Eye (tissue), 1 donor: ENCODE data around the gene GPR68.
"Not testable (repeated sequence)": the region's sequence is repeated elsewhere in the genome, so short reads cannot be mapped to it uniquely, and the experiment has no call there.

Experiments used
- DNase-seq: peaks from one replicate; pipeline ENCODE4 v3.0.0-alpha.2; 2015

Gene GPR68

GRCh38 chr14:91252871-91253794 is 8.6 kb upstream of the GPR68 start:
- DNase-seq, result peak; percentile 70

DNA sequence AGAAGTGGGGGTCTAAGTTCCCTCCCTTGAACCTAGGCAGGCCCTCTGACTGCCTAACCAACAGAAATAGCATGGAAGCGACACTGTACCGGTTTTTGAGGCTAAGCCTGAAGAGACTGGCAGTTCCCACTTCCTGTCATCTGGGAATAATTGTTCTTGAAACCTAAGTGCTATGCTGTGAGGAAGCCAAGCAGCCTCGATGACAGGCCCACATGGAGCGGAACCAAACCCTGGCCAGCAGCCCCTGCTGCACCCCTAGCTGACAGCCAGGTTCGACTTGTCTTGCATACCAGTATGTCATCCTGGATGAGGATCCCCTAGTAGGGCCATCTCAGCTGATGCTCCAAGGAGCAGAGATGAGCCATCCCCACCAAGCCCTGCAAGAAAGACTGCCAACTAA is 6.4 kb upstream of the GPR68 start:
- peak; percentile 47 for DNase-seq

- DNase-seq, result peak; percentile 88
Observed at GRCh38 chr14:91249841-91250616, 5.5 kb upstream of the GPR68 start.

DNA sequence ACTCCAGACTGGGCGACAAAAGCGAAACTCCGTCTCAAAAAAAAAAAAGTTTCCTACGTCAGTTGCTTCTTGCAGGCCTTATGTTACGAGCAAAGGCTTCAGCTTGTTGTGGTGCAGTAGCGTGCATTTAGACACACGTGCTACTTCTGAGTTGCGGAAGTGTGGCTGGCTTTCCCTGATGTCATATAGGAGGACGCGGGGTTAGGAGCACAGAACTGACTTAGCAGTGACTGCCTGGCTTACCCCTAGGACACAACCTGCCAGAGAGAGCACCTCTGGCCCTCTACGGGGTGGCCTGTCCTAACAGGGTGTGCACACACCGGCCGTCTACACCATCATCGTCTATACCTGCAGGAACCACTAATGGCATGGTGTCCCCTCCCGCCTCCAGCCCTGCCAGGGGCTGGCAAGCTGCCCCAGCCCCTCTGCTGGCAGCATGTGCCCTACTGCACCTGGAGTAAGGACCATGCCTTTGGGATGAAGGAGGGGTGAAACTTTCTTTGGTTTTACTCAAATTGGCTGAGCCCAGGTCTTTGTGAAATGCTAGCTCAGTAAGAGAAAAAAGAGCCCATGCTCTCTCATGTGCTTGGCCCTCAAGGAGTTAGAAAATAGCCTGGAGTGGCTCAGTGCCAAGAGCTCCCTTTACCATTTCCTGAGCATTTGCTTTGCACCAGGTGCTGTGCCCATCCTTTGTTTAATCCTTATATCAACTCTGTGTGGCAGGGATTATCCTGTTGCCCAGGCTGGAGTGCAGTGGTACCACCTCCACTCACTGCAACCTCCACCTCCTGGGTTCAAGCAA is 1.7 kb upstream of the GPR68 start:
- DNase-seq, result no peak

- not testable (repeated sequence) for DNase-seq
Observed at GRCh38 chr14:91245616-91246015, 1.1 kb upstream of the GPR68 start.

- DNase-seq, result no peak
Observed at GRCh38 chr14:91245029-91245428, 525 bp upstream of the GPR68 start.

- DNase-seq, result no peak
Observed at GRCh38 chr14:91243074-91243471, 1.4 kb downstream of the GPR68 start.

GRCh38 chr14:91242635-91243034 is 1.9 kb downstream of the GPR68 start:
- DNase-seq, result no peak

- DNase-seq, result no peak
Observed at GRCh38 chr14:91241863-91242262, 2.6 kb downstream of the GPR68 start.

DNA sequence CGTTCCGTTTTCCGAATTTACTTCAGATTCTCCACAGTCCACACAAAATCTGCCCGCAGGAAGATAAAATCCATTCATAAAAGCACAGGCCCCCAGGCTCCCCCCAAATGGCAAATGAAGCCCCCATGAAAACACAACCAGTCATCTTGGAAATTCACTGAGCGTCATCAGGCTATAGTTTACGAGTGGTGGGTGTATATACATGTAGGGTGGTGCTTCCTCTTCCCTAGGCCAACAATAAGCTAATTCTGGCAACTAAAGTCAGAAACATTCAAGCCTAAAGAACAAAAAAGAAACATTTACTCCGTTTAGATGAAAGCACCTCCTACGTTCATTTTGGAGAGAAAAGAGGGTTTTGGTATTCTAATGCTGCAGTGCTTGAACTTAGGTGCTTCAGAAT is 5.8 kb downstream of the GPR68 start:
- DNase-seq, result no peak

DNA sequence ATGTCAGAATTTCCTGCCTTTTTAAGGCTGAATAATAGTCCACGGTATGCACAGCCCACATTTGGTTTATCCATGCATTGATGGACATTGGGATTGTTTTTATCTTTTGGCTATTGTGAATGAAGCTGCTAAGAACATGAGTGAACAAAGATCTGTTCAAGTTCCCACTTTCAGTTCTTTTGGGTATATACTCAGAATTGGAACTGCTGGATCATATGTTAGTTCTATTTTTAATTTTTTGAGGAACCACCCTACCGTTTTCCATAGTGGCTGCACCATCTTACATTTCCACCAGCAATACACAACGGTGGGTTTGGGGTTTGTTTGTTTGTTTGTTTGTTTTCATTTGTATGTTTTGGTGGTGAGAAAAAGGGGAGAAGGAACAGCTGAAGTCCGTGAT is 6.4 kb downstream of the GPR68 start:
- DNase-seq, result no peak

- DNase-seq, result no peak
Observed at GRCh38 chr14:91237219-91237618, 7.3 kb downstream of the GPR68 start.

DNA sequence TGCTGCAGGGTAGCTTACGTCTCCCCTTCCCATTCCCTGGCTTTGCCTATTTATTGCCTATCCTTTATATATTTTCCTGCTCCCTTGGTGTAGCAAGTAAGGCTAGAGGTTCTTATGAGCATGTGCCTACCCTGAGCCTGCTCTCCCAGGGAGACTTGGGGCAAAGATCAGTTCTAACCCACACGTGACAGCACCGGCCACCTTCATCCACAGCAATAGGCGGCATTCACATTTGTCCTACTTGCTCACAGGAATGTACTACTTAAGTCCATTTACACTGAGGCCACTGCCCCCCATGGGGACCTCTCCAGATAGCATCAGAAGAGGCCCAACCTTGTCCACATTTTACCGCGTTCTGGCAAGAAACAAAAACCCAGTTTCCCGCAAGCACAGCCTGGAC is 8.7 kb downstream of the GPR68 start:
- DNase-seq, result no peak

DNA sequence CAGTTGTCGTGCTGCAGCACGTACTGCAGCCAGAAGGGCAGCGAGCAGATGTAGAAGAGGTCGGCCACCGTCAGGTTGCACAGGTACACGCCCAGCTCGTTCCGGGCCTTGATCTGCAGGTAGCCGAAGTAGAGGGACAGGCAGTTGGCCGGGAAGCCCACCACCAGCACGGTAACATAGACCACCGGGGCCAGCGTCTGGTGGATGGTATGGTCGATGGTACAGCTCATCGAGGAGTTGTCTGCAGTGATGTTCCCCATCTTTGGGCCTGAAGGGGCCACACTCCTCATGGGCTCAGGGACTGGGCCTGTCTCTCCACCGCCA is 9.8 kb downstream of the GPR68 start:
- no peak for DNase-seq

DNA sequence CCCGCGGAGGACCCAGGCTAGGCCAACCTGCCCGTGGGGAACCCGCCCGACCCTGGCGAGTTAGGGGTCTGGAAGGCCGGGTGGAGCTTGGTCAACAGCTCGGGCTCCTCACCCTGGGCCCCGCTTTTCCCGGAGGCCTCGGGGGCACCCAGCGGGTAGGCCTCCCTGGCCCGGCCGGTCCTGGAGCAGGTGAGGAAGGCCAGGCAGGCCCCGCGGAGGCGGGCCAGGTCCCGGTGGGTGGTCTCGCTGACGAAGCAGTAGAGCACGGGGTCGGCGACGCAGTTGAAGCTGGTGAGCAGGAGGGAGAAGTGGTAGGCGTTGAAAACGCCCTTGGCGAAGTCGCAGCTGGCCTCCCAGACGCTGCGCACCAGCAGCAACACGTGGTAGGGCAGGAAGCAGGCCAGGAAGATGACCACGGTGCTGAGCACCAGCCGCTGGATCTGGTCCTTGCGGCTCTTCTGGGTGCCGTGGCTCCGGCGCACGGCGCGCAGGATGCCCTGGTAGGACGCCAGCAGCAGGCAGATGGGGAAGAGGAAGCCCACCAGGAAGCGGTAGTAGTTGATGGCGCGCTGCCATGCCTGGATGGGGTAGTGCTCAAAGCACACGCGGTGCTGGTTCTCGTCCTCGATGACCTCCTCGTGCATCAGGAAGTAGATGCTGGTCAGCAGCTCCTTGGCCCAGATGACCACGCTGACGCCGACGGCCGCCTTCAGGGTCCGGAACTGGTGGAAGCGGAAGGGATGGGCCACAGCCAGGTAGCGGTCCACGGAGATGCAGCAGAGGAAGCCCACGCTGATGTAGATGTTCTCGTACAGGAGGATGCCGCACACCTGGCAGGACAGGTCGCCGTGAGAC is 10.3 kb downstream of the GPR68 start:
- no peak for DNase-seq

GRCh38 chr14:91232603-91233002 is 11.9 kb downstream of the GPR68 start:
- no peak for DNase-seq

GRCh38 chr14:91232052-91232451 is 12.5 kb downstream of the GPR68 start:
- no peak for DNase-seq

- no peak for DNase-seq
Observed at GRCh38 chr14:91231446-91231845, 13.1 kb downstream of the GPR68 start.

GRCh38 chr14:91230397-91231035 is 14.0 kb downstream of the GPR68 start:
- no peak for DNase-seq

GRCh38 chr14:91229743-91230200 is 14.7 kb downstream of the GPR68 start:
- no peak for DNase-seq

DNA sequence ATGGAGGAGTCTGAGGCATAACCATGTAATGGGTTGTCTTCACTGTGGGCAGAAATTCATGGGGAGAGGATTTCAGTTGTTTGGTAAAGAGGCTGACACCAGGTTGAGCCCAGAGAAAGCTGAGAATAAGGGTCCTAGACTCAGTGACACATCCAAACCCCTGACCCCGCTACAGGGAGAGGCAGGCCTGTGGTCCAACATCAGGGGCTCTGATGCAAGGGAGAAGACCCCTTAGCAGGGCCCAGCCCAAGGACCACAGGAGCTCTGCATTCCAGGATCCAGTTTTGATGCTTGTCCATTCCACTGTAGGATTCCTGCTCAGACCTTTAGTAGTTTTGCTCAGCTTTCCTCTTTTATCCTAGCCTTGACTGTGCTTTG is 15.5 kb downstream of the GPR68 start:
- no peak for DNase-seq
